GM19455 (cell line): ENCODE measurements around the gene PIGR.
"Not testable (repeated sequence)": the region's sequence is repeated elsewhere in the genome, so short reads cannot be mapped to it uniquely, and the experiment has no call there.

Source experiments
- ATAC-seq: cut with Tn5 transposase; IDR thresholded peaks from one replicate; pipeline ENCODE4 v1.9.1; 2021; ENCODE audit not compliant: unreplicated experiment

PIGR gene

DNA sequence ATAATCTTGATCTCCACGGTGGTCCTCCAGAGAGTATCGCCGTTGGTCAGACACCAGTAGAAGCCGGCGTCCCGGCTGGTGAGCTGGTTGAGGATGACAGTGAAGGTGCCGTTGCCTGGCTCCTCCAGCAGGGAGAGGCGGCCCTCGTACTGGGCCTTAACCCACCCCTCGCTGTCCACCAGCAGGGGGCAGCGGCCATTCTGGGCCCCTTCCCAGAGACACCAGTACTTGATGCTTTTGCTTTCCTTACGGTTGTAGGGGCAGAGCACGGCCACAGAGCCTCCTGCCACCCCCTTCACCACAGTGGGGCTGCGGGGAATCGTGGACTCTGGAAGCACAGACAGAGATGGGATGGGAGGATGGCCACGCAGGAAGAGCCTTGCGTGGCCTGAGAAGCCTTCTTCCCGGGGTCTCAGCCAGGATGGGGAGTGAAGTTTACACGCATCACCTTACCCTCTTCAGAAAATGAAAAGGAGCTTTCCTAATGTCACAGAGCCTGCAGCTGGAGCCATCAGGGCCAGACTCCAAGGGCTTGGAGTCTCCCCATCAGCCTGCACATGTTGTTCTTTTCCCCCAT lies 10.7 kb downstream of the PIGR start:
- ATAC-seq = no peak

DNA sequence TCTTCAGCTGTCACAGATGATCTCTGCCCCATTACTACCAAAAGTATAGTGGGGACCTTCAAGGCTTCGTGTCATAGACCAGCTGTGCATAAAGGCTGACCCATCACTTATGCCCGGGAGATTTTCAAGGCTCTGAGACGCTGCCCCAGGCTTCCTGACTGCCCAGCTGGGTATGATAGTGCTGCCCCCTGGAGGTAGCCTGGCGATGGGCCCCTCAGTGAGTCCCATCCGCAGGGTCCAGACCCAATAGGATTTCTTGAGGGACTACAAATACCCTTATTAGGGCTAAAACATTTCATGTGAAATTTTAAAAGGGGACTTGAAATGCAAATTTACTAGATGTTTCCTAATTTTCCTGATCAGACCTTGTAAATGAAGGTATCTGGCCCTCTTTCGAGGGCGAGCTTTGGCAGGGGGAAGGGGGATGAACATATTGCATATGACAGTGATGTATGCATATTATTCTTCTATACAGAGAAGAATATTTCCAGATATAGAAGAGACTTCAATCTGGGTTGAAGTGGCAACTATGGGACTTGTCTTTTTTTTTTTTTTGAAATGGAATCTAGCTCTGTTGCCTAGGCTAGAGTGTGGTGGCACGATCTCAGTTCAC lies 12.8 kb downstream of the PIGR start:
- no peak for ATAC-seq

DNA sequence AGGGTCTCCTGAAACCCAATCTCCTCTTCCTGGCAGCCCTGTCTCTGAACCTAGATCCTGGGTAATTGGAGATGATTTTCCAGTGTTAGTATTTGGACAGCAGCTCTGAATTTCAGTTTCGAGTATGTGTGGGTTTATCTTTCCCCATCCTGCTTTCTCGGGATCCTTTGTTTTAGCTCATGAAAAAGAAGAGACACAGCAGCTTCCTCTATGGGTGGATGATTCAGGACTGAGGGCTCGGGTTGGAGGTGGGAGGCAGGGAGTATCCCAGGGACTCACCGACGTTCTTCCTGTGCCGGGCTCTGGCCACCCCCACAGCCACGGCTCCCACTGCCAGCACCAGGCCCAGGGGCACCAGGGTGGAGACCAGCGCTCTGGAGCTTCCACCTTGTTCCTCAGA lies 14.1 kb downstream of the PIGR start:
- no peak for ATAC-seq

DNA sequence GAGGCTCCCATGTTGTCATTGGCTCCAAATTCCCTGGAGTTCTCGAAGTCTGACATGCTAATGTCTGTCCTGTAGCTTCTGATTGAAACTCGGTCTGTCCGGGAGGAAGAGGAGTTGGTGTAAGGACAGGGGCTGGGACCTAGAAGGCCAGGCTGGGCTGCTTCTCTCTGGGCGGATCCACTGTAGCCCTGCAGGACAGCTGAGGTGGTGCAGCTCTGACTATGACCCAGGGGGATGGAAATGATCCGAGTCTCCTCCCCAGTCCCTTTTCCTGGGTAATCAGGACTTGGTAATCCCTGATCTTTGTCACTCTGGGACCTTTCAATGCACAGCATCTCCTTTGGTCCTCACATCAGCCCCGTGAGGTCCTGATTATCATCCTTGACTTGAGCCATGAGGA lies 14.6 kb downstream of the PIGR start:
- ATAC-seq = no peak

DNA sequence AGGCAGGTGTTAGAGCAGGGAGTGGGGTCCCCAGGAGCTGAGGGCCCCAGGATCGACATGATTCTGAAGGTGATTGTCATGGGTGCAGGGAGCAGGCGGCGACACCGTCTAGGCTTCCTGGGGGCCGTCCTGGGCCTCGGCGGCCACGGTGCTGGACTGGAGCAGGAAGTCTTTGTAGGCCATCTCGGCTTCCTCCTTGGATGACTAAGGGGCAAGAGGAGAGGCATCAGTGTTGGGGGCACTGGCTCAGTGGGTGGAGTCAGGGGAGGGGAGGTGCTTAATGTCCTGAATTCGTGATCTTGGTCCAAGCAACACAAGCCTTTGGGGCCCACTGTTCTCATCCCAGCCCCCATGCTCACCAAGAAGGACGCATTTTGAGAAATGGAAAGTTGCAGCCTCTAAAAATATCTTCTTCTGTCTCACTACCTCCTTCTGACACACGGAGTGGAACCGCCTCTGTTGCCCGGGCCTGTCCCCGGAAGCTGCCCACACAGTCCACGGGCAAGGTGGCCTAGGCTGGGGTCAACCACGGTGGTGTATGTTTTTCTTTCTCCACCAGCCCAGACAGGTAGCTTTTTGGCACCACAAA lies 16.0 kb downstream of the PIGR start:
- peak; percentile 64 for ATAC-seq

DNA sequence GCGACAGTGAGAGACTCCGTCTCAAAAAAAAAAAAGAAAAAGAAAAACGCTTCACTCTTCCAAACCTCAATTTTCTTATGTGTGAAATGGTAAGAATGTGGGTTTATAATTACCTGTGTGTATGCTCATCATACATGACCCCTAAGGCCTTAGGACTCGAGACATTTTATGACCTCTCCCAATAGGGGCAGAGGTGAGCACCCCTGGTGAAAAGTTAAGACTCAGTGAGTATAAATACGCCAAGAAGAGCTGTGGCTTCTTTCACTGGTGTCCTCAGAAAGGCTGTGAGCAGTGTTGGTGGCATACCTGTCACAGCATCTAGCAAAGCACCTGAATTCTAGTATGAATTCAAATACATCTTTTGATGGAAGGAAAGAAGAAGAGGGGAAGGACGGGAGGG lies 16.7 kb downstream of the PIGR start:
- no peak for ATAC-seq

DNA sequence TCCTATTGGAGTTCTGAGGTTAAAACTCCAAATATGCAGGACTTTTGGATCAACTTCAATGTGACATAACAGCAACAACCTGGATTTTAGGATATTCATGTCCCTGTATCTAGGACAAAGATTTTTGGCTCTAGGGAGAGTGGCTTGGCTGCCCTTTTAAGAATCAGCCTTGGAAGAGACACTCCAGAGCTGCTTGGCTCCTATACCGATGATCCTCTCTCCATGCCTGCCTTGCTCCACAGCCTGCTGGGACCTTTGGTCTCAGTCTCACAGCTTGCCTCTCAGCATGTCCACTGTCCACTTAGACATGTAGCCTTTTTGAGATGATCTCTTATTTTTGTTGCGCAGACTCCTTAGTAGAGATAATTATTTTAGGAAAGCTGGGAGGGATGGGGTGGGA lies 20.0 kb downstream of the PIGR start:
- ATAC-seq = no peak

DNA sequence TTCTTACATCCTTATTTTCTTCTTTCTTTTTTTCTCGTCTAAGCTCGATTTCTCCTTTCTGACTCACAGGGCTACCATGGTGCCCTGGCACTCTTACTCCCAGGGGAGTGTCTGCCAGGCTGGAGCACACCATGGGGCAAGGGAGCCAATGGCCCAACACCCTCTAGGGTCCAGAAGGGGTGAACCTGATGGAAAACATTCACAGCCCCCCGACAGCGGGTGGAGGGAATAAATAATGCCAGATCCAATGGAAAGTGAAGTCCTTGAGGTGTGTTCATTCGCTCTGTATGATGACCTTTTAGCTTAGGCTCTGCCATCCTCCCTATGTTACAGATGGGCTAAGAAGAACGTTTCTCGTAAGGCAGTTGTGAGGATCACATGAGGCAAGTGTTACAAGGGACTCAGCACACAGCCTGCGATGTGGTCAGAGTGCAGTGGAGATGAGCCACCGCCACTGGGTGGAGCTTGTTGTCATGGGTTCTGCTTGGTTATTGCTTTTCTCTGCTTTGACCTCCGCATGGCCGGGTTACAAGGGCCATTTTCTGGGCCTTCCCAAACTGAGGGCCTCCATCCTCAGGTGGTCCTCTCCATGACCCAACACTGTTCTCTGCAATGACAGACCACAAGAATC lies 21.0 kb downstream of the PIGR start:
- peak; percentile 49 for ATAC-seq

DNA sequence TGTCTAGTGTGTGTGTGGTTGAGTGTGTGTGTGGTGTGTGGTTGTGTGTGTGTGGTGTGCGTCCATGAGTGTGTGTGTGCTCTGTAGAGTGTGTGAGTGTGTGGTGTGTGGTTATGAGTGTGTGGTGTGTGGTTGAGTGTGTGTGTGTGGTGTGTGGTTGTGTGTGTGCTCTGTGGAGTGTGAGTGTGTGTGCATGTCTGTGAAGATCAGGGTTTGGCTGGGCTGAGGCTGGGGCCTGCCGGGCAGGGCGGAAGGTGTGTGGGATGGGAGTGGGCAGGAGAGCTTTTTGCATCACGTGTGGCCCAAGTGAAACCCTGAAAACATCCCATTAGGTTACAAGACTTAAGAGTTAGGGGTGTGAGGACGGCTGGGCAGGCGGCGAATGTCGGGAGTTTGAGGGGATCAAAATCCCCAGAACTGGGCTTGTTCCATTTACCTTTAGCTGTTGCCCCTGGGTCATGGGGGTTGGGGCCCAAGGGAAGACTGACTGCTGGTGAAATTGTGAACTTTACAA lies 21.6 kb downstream of the PIGR start:
- peak; percentile 24 for ATAC-seq

DNA sequence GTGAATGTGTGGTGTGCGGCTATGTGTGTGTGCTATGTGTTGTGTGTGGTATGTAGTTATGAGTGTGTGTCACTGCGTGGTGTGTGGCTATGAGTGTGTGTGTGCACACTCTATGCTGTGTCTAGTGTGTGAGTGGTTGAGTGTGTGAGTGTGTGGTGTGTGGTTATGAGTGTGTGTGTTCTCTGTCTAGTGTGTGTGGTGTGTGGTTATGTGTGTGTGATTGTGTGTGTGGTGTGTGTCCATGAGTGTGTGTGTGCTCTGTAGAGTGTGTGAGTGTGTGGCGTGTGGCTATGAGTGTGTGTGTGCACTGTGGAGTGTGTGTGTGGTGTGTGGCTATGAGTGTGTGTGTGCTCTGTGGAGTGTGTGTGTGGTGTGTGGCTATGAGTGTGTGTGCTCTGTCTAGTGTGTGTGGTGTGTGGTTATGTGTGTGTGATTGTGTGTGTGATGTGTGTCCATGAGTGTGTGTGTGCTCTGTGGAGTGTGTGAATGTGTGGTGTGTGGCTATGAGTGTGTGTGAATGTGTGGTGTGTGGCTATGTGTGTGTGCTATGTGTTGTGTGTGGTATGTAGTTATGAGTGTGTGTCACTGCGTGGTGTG lies 22.2 kb downstream of the PIGR start:
- not testable (repeated sequence) for ATAC-seq

DNA sequence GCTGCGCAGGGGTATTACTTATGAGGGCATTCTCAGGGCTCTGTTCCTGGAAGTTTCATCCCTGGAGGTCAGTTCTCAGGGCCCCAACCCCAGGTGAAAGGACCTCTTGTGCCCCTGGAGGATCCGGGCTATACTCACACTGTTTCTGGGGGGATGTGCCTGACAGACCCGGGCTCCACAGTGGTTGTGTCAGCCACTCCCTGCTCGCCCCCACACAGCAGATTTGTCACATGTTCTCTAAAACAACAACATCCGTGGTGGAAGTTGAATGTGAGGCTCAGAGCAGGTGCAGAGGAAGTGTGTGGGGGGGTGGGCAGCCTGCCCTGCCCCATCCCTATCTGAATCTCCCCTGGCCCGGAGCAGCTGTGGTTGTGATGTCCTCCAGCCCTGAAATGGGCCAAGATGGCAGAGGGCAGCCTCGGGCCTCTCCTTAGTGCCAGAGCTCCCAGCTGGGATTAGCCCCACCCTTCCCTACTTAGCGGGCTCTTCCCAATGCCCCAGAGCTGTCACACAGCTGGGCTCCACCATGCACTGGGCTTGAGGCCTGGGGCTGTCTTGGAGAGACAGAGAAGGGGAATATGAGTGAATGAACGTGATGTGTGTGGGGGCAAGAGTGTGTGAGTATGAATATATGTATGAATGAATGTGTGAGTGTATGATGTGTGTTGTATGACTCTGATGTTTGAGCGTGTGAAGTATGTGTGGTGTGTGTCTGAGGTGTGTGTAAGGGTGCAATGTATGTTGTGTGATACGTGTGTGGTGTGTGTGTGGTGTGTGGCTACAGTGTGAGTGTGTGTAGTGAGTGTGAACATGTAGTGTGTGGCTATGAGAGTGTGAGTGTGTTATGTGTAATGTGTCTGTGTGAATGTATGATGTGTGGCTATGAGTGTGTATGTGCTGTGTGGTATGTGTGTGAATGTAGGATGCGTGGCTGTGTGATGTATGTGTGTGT lies 23.0 kb downstream of the PIGR start:
- ATAC-seq = peak; percentile 57

DNA sequence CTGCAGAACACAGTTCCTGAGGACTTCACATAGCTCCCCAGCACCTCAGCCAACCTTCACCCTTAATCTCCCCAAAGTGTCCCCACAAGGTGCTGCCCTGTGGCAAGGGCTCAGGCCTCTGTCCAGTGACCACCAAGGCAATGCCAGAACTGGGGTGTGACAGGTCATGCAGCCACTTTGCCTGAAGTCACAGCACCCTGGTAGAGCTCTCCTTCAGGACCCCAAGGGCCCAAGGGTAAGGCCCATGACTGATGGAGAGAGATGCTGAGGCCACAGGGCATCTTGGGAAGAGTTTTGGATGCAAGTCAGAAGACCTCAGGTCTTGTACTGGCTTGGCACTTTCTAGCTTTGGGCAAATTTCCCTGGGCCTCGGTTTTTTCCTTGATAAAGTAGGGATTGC lies 23.7 kb downstream of the PIGR start:
- no peak for ATAC-seq

DNA sequence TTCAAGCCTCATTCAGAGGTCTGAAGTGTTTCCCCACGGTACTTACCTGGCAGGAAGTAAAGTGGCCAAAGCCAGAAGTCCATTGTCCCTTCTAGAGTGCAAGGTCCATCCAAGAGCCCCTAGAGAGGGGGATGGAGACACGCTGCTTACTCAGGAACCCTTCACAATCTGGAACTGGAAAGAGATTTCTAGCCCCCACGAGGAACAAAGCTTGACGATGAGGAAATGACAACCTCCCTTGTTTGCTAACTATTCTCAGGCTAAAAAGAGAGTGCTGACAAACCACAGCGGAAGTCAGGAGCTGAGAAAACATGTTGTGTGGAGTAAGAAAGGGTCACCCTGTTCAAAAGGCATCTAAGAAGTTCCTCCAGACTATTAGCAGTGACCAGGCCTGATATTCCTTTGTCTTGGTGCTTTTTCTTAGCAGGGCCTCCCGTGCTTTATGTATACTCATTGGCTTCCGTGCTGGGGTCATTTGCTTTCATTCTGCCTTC lies 24.4 kb downstream of the PIGR start, which contains the start of gene FCMR:
Gene FCMR, minus strand, starts transcription at position 170 of the 494 bp plus-strand sequence. Its CDS starts 87 bp downstream, at position 83.
- ATAC-seq = no peak

DNA sequence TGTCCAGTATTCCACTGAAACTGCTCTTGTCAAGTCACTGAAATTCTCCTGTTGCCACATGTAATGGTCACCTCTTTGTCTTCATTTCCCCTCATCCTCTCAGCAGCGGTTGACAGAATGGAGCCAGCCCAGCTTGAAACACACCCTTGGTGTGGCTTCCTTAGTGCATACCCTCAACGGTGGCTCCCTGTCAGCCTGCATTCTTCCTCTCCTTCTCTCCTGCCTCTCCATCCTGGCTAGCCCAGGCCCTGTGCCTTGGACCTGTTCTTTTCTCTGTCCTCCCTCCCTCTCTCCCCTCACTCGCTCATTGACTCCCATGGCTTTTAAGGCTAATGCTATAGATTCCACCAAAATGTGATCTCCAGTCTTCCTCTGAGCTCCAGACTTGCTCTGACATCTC lies 28.2 kb downstream of the PIGR start:
- no peak for ATAC-seq

DNA sequence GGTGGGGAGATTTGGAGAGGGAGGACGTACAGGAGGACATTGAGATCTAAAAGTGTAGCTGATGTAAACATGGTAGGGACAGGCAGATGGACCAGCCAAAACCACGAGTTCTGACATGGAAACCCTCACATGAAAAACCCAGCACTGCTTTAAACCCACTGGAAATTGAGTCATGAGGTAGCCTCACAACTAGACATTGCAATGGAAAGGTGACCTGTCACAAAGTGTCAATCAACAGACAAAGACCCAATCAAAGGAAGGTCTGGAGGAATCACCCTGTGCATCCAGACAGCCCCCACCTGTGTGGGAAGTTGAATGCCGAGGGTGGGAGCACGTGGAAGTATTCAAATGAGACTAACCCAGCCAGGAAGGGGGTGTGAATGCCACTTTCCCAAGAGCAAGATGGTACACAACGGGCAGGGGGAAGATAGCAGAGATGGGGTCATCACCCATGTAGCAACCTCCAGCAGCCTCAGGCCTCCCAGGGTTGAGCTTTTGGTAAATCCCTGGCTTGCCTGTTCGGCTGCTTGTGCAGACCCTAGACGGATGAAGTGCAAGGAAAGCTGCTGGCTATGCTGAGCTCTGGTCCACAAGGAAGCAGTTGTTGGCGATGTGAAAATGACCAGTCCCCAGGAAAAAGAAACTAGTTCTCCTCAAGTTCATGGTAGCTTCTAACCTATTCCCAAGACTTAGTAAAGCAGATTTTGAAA lies 30.1 kb downstream of the PIGR start:
- ATAC-seq = no peak

DNA sequence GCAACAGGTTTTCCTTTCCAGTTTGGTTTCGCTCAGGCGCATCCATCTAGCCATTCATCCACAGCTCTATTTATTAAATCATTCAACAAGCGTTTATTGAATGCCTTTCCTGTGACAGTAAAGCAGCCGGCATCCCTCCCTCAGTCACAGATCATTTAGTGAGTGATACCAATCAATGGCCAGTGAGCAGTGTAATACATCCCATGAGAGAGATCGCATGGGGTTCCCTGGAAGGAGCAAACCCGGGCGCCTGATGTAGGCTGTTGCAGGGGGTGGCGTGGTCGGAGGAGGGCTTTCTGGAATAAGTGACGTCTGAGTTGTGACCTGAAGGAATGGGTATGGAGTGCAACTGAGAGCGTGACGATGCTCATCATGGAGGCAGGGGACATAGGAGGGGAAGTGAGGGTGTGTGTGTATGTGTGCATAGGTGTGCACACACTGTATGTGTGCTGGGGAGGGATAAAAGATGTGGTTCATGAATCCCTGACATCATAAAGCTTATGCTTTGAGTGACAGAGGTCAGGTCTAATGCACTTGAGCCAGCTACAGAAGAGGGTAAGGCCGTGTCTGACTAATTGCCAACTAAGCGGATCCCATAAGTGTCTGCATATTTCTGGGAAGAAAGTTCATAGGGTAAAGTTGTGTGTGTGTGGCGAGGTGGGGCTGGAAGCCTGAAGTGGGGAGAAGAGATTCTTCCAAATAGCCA lies 31.1 kb downstream of the PIGR start:
- no peak for ATAC-seq

DNA sequence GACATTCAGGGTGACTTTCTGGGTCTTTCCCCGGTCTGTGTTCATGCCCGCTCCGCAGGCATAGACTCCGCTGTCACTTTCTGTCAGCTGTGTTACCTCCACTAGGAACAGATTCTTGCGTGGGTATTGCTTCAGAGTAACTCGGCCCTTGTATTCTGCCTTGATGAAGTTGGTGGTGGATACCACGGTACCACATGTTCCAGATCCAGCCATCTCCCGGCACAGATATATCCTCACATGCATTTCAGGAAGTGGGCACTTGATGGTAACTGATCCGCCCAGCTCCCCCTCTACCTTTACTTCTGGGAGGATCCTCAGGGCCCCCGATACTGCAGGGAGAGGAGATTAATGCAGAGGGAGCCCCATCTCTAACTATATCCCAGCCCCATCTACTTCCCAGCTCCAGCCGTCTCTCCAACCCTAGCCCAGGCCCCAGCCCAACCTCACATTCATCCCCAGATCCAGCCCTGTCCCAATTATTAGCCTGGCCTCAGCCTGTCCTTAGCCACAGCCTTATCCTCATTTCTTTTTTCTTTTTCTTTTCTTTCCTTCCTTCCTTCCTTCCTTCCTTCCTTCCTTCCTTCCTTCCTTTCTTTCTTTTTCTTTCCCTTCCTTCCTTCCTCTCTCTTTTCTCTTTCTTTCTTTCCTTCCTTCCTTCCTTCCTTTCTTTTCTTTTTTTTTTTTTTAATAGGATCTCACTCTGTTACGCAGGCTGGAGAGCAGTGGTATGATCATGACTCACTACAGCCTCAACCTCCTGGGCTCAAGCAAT lies 32.3 kb downstream of the PIGR start:
- ATAC-seq = no peak

DNA sequence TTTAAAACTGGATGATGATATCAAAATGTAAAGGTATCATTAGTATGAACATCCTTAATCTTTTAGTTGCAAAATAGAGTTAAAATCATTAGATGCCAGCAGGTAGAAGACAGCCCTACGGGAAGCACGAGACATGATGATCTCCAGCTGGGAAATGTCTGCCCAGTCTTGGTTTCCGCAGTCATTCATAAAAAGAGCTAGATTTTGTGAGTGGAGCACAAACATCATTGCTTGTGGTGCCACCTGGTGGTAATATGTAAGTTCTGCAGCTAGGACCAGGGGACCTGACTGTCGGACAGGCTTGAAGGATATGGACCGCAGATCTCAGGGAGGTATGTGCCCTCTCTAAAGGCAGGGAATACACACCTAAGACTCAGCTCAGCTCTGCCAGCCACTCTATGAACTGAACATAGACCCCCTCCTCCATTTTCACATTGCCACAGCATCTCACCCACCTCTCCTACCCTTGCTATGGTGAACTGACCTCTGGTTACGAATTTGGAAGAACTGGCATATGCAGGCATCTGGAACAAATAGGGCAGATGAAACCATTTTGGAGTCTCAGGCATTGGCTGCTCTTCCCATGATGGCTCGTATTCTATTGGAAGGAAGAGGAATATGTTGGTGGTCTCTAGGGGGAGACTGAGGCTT lies 33.7 kb downstream of the PIGR start:
- ATAC-seq = no peak
